ENCODE measurements around the gene ZNF785.
"Not testable (repeated sequence)": the region's sequence is repeated elsewhere in the genome, so short reads cannot be mapped to it uniquely, and the experiment has no call there.

Gene ZNF785

DNA sequence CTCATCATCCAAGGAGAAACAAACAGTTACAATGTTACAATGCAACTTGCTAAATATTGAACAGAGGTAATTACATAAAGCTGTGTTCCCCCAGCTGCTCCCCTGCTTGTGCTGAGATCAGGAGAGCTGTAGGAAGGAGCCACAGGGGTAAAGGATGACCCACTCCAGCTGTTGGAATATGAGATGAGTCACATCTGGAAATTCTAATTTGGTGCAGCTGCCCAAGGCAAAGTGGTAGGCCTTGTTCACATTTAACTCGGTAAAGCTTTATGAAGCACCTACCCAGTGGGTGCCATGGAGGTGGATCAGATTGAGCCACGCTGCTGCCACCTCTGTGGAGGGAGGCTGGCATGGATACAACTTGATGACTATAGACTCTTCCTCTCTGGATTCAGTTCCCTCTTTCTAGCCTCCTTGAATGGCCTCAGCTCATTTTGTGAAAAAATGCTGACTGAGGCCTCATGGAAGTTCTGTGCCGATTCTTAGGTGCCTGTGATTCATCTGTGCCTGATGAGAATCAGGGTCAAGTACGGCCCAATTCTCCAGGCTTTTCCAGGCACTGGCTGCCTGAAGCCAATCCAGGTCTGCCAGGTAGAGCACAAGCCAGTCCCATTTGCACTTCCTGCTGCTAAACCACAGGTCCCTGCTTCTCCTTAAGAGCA, 17.2 kb upstream of the ZNF785 start:
- DNase-seq (ENCODE audit: low read depth in 2 of 2), result no peak

DNA sequence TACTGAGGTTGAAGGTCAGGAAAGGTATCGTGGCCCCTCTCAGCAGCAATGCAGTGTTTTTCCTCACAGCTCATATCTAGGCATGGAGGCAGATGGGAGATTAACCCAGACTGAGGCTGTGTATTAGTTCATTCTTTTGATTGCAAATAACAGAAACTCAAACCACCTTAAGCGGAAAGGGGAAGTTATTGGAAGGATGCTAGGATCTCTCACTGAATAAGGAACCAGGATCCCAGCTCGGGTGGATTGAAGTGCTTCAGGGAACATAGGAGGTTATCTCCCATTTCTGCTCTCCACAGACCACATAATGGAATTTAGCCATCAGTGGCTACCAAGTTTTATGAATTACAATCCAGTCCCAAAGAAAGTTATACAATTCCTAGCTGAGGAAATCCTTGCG, 16.5 kb upstream of the ZNF785 start:
- DNase-seq (ENCODE audit: low read depth in 2 of 2), result no peak

DNA sequence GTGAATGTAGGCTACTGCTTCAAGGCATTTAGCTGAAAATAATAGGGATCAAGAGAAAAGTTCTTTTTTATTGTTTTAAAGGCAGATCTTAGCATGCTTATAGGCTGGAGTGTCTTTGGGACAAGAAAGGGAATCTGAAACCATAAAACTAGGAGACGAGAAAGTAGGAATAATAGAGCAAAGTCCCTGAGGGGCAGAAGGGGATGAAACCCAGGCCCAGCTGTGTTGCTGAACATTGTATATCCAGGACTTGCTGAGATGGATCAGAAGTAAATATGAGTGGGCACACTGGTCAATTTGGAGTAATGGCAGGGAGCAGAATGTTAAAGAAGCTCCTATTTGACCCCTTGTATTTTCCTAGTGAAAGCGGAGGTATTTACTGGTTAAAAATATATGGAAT, 15.4 kb upstream of the ZNF785 start:
- DNase-seq (ENCODE audit: low read depth in 2 of 2), result no peak

DNA sequence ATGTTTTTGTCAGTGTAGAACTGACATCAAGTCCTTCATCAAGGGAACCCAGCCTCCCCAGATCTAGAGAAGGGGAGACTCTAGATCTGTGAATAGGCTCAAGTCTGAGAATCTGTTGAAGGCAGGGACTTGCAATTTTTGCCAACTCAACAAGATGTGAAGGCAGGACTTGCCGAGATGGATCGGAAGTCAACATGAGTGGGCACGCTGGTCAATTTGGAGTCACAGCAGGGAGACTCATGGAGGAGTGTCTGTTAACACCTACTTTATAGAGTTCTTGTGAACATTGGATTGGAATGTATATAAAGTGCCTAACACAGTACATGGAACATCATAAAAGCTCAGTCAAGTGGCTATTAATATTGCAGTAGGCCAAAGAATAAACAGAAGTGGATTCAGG, 14.7 kb upstream of the ZNF785 start:
- DNase-seq (ENCODE audit: low read depth in 2 of 2), result no peak

DNA sequence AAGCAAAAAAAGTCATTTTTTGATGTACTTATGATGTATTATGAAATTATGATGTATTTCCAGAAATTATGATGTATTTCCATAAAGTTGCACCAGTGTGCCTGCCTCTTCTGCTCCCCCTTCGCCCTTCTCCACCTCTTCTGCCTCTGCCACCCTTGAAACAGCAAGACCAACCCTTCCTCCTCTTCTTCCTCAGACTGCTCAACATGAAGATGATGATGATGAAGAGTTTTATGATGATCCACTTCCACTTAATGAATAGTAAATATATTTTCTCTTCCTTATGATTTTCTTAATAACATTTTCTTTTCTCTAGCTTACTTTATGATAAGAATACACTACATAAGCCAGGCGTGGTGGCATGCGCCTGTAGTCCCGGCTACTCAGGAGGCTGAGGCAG, 7.4 kb upstream of the ZNF785 start:
- DNase-seq (ENCODE audit: low read depth in 2 of 2), result no peak

DNA sequence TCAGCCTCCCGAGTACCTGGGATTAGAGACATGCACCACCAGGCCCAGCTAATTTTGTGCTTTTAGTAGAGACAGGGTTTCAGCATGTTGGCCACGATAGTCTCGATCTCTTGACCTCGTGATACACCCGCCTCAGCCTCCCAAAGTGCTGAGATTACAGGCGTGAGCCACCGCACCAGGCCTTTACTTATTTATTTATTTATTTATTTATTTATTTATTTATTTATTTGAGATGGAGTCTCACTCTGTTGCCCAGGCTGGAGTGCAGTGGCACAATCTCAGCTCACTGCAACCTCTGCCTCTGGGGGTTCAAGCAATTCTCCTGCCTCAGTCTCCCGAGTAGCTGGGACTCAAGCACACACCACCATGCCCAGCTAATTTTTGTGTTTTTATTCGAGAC, 5.4 kb upstream of the ZNF785 start:
- DNase-seq (ENCODE audit: low read depth in 2 of 2), result not testable (repeated sequence)

DNA sequence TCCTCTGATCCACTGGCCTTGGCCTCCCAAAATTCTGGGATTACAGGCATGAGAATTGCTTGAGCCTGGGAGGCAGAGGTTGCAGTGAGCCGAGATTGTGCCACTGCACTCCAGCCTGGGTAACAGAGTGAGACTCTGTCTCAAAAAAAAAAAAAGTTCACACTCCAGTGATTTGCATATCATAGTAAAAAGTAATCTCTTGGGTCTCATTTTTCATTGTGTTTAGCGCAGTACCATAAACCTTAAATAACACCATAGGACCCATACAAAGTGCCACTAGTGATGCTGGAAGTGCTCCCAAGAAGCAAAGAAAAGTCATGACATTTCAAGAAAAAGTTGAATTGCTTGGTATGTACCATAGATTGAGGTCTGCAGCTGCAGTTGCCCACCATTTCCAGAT, 4.1 kb upstream of the ZNF785 start:
- not testable (repeated sequence) for DNase-seq (ENCODE audit: low read depth in 2 of 2)

DNA sequence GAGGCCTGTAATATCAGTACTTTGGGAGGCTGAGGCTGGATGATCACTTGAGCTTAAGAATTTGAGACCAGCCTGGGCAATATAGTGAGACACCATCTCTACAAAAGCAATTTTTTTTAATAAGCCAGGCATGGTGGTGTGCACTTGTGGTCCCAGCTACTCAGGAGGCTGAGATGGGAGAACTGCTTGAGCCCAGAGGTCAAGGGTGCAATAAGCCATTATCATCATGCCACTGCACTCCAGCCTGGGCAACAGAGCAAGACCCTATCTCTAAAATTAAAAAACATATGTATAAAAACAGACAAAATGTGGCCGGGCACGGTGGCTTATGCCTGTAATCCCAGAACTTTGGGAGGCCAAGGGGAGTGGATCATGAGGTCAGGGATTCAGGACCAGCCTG, 3.2 kb upstream of the ZNF785 start:
- no peak for DNase-seq (ENCODE audit: low read depth in 2 of 2)

DNA sequence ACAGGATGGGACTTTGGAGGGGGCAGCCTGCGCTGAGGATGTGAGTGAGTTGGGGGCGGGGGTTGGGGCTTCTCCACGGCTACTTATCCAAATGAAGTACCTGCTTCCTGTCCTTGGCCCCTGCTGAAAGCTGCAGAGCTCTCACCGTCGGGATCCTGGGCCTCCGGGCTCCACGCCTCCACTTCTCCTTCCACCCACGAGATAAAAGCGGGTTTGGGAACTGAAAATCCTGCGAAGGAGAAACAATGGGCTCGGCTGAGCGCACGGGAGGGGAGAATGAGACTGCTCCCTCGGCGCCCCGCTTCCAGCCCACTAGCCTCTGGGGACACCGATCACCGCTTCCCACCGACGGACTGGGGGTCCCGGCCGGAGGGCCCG, 486 bp downstream of the ZNF785 start:
- peak in 1 of 2 donors; percentile 17 for DNase-seq (ENCODE audit: low read depth in 2 of 2)

DNA sequence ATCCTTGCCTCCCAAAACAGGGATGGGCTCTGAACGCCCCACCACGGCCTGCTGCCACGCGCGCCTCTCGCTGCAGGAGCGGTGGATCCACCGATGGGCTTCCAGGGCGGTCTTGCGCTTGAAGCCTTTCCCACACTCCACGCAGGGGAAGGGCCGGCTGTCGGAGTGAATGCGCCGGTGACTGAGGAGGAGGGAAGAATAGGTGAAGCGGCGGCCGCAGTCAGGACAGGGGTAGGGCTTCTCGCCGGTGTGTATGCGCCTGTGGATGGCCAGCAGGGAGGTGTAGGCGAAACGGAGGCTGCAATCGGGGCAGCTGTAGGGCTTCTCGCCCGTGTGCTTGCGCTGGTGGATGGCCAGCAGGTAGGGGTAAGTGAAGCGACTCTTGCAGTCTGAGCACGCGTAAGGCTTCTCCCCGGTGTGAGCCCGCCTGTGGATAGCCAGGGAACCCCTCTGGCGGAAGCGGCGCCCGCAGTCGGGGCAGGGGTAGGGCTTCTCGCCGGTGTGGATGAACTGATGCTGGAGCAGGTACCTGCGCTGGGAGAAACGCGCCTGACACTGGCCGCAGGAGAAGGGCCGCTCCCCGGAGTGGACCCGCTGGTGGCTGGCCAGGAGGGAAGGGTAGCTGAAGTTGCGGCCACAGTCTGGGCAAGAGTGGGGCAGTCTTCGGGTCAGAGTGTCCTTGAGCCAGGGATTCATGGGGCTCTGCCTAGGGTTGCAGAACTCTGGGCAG, 2.7 kb downstream of the ZNF785 start:
- DNase-seq (ENCODE audit: low read depth in 2 of 2), result no peak

DNA sequence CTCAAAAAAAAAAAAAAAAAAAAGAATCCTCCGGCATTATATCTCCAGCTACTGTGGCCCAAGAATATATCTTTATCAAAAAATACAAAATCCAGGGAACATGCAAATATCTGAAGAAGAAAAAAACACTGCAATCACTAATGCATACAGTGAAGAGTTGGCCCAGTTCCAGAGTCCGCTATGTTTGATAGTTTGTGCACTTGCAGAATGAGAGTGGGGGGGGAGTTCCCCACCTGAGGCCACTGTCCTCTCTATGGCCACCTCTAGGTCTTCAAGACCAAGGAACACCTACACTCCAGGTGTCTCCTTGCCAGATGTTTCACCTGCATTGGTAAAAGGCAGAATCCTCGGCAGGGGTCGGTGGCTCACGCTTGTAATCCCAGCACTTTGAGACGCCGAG, 4.0 kb downstream of the ZNF785 start:
- DNase-seq (ENCODE audit: low read depth in 2 of 2), result no peak

DNA sequence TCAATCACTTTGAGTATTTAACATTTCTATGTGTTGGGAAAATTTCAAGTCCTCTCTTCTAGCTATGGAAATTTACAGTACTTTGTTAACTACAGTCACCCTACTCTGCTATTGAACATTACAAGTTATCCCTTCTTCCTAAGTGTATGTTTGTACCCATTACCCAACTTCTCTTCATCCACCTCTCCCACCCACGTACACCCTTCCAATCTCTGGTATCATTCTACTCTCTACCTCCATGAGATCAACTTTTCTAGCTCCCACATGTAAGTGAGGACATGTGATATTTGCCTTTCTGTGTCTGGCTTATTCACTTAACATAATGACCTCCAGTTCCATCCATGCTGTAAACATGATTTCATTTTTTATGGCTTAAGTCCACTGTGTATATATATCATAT, 10.8 kb downstream of the ZNF785 start:
- DNase-seq (ENCODE audit: low read depth in 2 of 2), result no peak

DNA sequence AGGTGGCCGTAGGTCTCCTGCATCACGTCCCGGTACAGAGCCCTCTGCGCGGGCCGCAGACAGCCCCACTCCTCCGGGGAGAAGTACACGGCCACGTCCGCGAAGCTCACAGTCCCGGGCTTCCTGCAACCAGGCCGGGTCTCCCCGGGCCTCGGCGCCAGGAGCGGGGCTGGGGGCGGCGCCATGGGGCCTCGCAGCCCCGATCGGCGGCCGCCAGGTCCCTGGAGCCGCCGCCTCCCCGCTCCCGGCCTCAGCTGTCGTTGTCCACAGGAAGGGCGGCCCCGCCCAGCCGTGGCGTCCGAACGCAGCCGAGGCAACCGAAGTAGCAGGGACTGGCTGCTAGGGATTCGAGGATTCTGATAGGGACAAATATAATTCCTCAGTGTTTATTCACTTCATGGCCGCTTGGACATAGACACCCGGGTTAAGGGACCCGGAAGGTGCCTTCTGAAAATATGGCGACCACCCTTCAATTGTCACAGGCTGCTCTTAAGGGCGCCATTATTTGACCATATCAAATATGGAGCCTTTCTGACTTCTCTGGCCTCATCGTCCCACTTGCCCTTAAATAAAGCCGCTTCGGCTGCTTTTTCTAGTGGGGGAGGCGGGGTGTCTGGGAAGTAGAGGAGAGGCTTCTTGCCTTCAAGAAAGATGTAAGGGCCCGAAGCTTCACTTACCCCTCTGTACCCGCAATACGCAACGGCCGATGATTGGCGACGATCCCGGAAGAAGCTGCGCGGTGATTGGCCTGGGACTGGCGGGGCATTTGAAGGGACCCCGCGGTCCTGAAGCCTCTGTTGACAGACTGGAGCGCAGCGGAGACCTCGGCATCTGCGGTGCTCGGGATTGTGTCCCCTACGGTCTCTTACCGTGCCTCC, 13.8 kb downstream of the ZNF785 start, which contains the start of gene ZNF688:
Gene ZNF688, minus strand, starts transcription at position 270 of the 878 bp plus-strand sequence. Its CDS starts 85 bp downstream, at position 185.
- peak; percentile 84 to 90 for DNase-seq (ENCODE audit: low read depth in 2 of 2)

DNA sequence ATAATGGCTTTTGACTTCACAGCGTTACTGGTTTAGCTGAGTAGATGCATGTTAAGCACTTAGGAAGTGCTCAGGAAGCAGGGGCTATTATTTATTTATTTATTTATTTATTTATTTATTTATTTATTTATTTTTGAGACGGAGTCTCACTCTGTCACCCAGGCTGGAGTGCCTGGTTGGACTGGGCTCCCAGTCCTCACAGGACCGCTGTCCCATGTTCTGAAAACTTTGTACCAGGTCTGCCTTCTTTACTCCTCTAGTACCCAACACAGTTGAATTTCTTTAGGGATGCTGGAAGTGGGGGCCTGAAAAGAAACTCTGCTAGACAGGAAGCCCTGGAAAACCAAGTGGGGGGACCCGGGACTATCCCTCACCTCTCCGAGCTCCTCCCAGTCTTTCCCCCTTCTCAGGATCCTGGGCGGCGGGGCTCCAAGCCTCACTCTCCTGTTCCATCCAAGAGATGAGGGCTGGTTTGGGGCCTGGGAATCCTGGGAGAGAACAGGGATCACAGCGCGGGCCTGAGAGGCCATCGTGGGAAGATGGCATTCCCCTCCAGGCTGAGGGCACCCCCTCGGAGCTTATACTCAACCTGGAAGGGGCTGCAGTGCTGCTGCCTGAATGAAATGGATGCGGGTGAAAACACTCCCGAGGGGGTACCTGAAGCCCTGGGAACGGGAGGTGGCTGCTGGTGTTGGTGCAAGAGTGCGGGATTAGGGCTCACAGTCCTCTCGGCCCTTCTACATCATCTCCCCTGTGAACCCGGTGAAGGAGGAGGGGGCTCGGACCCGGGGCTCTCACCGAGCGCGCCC, 14.7 kb downstream of the ZNF785 start:
- no peak for DNase-seq (ENCODE audit: low read depth in 2 of 2)

DNA sequence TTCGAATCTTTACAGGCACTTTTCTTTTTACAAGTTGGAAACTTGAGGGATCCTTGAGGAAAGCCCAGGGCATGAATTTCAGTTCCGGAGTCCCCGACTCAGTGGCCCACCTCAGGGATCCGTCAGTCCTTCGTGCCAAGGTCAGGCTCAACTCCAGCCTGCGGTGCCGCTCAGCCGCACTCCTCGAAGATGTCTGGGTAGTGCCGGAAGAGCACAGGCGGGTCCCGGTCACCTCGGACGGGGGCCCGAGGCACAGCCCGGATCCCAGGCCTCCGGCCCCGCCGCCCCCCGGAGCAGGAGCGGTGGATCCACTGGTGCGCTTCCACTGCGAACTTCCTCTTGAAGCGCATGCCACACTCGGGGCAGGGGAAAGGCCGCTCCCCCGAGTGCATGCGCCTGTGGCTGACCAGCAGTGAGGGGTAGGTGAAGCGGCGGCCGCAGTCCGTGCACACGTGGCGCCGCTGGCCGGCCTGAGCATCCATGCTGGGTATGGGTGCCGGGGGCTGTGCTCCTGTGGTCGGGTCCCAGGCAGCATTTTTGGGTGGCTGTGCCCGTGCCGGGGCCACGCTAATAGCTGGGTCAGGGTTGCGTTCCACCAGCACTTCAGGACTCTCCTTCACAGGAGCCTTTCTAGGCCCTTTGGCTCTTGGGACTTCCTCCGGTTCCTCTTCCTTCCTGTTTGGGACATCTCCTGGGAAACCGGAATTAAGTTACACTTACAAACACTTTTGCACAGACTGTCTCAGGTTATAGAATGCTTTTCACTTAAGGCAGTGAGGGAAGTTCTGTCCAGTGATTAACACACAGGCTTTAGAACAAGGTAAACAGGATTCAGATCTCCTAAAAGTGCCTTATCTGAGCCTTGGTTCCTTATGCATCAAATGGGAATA, 15.5 kb downstream of the ZNF785 start:
- no peak for DNase-seq (ENCODE audit: low read depth in 2 of 2)

DNA sequence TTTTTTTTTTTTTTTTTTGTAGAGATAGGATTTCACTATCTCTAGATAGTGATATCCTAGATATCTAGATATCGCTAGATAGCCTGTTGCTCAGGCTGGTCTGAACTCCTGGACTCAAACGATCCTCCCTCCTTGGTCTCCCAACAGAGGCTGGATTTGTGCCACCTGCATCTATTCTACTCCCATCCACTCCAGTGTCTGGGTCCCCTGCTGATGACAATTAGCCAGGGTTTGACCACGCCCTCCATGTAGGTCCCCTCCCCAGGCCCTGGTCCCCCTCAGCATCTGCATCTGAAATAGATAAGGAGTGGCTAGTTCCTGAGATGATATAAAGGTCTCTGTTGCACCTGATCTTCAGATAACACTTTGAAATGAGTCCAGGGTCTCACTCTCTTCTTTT, 16.2 kb downstream of the ZNF785 start:
- no peak for DNase-seq (ENCODE audit: low read depth in 2 of 2)

DNA sequence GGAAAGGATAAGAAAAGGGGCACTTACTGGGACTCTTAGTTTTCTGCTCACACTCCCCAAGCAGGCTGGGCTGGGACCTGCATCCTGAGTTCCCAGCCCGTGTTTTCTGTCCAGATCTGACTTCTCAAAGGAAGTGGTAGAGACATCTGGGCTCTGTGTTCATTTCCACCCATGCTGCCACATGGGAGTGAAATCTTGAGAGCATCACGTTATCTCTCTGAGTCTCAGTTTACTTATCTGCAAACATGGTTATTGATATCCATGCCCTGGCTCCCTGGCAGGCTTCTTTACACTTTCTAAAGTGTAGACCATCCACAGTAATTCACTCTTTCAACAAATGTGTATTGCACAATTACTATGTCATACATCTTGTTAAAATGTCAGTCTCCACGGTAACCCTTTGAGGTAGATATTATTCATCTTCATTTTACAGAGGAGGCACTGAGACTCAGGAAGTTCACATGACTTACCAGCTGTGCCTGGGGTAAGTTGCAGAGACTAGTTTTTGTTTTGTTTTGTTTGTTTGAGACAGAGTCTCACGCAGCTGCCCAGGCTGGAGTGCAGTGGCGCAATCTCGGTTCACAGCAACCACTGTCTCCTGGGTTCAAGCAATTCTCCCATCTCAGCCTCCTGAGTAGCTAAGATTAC, 17.4 kb downstream of the ZNF785 start:
- DNase-seq (ENCODE audit: low read depth in 2 of 2), result peak in 1 of 2 donors; percentile 30

DNA sequence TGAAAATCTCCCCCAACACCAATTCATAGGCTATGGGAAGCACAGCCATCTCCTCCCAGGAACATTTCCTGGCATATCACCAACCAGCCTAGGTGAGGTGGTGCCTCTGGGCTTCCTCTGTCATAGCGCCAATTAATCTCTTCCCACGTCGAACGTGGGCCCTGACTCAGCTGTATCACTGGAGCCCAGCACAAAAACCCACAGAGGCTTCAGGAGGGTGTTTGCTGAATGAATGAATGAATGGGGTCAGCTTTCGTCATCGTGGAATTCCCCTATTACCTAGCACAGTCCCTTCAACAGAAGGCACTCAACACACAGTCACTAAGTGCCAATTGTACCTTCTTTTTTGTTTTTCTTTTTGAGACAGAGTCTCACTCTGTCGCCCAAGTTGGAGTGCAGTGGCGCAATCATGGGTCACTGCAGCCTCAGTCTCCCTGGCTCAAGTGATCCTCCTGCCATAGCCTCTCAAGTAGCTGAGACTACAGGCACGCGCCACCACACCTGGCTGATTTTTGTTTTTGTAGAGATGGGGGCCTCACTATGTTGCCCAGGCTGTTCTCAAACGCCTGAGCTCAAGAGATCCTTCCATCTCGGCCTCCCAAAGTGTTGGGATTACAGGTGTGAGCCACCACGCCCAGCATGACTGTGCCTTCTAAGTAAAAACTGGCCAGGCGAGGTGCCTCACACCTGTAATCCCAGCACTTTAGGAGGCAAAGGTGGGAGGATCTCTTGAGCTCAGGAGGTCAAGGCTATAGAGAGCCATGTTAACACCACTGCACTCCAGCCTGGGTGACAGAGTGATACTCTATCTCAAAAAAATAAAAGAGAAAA, 18.1 kb downstream of the ZNF785 start:
- DNase-seq (ENCODE audit: low read depth in 2 of 2), result peak; percentile 46 to 60

DNA sequence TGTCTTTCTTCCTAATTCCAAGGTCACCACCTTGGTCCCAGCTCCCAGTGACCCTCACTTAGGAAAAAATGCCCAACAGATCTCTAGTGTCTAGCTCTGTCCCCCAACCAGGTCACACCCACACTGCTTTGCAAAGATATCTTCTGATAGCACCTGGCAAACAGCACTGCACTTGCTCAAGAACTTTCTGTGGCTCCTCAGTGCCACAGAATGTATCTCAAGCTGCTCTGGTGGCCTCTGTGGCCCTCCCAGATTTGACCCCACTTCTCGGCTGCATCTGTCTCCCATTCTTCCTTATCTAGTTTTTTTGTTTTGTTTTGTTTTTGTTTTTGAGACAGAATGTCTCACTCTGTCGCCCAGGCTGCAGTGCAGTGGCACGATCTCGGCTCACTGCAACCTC, 19.0 kb downstream of the ZNF785 start:
- DNase-seq (ENCODE audit: low read depth in 2 of 2), result no peak

Measured in stimulated activated CD4-positive, alpha-beta T cell treated with anti-CD3 and anti-CD28 coated beads, Interleukin-4, amount 100 ng/mL, for 48 hours (primary cell).